Measurements from ENCODE around the gene BATF.

The BATF gene

DNA sequence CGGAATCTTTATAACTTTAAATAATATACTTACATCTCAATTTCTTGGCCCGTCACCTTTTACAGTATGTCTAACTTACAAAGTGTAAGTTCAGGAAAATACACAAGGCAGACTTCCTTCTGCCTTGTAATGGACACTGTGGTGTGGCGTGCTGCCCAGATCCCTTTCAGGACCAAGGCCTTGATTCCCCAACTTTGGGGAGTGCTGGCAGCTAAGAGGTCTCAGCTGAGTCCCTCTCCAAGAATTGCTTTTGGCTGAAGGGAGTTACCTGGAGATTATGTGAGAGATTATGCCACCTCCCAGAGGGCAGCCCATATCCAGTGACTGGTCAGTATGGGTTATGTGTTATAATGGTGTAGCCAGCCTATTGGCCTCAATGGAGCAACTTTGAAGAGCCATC lies 21.2 kb upstream of the BATF start:
- DNase-seq = no peak

DNA sequence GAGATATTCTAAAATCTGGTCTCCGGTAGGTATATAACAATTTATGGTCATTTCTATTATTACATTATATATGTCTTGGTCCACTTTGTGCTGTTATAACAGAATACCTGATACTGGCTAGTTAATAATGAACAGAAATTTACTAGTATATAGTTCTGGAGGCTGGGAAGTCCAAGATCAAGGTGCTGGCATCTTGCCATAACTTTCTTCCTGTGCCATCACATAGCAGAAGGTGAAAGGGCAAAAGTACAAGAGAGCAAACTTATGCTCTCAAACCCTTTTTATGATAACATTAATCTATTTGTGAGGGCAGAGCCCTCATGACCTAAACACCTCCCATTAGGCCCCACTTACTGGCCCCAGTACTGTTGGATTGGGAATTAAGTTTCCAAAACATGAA lies 17.9 kb upstream of the BATF start:
- DNase-seq = no peak

DNA sequence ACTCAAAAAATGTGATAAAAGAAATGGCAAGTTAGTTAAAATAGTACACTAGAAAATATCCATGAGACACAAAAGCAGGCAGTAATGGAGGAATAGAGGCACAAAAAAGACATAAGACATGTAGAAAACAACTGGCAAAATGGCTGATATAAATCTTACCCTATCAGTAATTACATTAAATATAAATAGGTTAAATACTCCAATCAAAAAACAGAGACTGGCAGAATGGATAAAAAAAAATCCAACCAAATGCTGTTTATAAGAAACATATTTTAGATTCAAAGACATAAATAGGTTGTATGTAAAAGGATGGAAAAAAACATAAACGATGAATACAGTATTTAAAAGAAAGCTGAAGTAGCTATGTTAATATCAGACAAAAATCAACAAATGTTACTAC lies 15.3 kb upstream of the BATF start:
- no peak for DNase-seq

DNA sequence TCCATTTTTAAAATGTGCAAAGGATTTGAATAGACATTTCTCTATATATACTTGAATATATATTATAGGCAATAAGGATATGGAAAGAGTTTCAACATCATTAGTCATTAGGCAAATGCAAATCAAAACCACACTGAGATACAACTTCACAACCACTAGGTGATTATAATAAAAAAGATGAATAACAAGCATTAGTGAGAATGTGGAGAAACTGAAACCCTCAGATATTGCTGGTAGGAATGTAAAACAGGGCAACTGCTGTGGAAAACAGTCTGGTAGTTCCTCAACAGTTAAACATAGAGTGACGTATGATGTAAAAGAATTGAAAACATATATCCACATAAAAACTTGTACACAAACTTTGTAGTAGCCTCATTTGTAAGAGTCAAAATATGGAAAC lies 11.7 kb upstream of the BATF start:
- no peak for DNase-seq

DNA sequence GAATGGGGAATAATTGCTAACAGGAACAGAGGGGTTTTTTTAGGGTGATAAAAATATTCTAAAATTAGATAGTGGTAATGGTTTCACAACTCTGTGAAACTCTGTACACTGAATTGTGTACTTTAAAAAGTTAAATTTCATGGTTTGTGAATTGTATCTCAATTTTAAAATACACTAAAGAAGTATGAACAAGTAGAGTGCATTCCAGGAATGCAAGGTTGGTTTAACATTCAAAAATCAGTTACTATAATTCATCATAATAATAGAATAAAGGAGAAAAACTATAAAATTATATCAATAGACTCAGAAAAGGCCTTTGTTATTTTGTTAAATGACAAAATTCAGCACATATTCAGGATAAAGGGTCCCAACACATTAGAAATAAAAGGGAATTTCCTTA lies 11.1 kb upstream of the BATF start:
- DNase-seq = no peak

DNA sequence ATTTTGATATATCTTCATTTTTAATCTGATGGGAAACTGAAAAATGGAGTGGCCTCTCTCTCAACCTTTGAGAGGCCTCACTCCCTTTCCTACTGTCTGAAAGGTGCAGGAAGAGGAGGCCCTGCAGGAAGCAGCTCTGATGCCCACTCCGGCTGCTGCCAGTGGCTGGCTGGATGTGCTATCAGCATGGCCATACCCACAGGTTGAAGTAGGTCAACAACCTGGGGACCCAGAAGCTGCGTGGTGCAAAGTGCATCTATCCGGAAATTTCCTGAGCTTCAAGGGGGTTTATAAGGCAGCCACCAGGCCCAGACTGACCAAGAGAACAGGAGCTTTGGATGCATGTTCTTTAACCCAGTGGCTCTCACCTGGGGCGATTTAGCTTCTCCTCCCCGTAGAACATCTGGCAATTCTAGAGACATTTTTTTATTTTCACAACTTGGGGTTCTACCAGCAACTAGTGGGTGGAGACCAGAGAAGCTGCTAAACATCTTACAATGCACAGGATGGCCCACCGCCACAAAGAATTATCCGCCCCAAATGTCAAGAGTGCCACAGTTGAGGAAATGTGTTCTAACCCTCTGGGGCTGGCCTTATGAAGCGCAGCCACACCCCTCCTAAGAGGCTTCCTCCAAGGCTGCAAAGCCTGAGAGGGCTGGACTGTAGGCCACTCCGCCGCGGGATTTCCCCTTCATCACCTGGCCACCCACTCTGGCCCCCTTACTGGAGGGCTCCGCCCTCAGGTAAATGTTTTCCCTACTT lies 8.2 kb upstream of the BATF start:
- DNase-seq = no peak

DNA sequence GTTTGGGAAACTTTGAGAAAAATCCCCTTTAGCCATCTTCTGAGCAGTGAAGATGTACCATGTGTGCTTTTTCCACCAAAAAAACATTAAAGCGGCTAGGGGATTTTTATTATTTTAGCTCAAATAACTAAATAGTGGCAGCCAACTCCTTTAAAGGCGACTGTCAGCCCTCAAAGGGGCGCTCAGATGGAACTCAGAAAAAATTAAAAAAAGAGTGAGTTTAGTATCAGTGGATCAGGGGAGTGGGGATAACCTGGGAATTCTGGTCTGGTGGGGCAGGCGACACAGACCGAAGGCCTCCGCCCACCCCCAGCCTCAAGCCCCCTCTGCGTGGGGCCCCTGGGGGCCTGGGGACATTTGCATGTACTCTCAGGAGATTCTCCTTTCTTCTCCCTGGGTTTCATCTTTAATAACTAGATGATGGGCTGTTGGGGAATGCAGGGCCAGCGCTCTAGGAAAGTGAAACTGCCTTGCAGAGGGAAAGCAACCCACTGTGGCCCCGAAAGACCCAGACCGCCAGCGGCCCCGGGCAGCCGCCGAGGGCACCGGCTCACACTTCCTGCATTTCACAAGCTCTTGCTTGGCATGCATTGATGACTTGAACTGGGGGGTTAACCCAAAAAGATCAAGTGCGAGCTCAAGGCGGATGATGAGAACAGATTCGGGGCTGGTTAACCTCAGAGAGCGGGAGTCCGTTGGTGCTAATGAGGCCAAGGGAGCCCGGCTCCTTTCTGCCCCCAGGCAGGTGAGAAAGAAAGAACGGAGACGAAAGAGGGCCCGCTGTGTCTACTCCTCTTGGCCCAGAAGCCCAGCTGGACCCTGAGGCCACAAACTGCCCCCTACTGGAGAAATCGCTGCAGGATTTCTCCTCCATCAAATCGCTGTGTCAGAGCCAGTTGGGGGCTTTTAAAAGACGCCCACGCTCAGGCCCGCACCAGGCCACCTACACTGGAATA lies 7.3 kb upstream of the BATF start:
- DNase-seq = no peak

DNA sequence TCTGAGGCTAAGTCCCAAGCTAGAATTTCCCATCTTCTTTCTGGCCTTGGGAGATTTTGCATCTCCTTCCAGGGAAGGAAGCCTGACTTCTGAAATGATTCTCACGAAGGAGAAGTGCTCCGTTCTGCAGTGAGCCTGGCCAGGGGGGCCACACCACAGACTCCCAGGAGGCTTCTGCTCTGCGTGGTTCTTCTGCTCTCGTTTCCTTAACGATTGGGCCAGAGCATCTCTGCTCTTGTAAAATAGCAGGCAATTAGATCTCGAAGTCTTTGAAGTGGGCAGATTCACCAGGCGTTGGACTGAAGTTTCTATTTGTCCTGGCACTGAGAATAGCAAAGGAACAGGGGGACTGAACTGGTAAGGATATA lies 6.7 kb upstream of the BATF start:
- no peak for DNase-seq

DNA sequence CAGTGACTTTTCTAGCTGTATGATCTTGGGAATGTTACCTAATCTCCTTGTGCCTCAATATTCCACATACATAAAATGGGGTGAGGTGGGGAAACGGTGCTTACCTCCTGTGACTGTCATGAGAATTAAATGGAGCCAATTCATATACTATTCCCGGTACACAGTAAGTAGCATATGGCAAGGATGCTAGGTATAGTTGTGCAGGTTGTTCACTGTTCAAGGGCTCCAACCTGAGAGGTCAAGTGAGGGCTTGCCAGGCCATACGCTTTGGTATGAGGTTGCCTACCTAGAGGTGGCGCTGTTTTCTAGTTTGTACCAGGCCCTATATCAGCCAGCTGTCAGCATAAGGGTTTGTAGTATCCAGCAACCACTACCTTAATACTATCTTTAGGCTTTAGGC lies 3.6 kb upstream of the BATF start:
- no peak for DNase-seq

DNA sequence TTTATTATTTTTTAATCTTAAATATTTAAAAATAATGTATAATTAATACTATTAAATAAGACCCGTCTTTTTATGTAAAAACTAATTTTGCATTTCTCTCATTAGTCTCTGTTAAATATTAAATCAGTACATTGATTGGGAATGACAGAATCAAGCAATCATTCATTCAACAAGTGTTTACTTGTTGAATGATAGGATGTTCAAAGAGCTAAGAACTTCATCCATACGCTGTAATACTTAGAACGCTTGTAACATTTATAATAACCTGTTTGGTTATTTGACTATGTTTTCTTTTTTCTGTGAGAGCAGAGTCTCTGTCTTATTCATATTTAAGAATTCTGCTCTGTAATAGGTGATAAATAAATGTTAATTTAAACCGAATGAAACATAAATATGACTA lies 2.9 kb upstream of the BATF start:
- DNase-seq = no peak

DNA sequence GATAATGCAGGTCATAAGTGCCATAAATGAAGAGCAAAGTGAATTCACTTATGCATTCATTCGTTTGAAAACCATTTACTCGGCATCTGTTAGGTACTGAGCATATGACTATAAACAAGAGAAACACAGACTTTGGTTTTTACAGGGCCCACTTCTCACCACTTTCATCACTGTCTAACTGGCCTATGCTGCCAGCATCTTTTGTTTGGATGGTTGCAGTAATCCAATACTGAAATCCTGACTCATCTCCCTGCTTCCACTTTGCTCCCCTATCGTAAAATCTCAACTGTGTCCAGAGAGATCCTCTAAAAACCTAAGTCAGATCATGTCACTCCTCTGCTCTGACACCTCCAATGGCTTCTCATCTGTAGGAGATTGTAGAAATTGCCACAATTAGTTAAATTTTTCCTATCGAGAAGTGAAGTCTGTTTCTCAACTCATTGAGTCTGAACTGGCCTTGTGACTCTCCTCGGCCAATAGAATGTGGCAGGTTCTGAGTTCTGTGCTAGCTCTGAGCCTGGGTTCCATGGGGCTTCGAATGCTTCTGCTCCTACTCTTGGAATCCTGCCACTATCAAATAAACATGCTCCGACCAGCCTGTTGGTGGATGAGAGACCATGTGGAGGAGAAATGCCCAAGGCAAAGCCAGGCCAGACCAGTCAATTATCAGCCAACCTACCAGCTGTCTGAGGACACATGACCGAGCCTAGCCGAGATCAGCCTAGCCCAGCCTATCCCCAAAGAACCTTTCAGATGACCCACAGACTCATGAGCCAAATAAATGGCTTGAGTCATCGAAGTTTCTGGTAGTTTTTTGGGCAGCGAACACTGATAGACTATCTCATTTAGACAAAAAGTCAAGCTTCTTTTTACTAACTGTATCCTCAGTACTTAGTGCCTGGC lies 2.2 kb upstream of the BATF start:
- no peak for DNase-seq

DNA sequence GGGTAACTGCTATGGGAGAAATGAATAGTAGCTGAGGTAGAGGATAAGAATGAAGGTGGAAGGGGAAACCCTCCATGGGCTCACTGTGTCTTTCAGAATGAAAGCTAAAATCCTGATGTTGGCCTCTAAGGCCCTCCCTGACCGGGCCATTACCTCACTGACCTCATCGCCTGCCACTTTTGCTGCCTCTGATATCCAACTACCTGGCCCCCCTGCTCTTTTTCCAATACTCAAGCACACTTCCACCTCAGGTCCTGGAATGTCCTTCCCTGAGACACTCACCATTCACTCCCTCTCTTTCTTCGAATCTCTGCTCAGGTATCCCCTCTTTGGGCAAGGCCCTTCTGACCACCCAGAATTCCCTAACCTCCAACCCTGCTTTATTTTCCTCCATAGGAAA lies 1.4 kb upstream of the BATF start:
- no peak for DNase-seq

DNA sequence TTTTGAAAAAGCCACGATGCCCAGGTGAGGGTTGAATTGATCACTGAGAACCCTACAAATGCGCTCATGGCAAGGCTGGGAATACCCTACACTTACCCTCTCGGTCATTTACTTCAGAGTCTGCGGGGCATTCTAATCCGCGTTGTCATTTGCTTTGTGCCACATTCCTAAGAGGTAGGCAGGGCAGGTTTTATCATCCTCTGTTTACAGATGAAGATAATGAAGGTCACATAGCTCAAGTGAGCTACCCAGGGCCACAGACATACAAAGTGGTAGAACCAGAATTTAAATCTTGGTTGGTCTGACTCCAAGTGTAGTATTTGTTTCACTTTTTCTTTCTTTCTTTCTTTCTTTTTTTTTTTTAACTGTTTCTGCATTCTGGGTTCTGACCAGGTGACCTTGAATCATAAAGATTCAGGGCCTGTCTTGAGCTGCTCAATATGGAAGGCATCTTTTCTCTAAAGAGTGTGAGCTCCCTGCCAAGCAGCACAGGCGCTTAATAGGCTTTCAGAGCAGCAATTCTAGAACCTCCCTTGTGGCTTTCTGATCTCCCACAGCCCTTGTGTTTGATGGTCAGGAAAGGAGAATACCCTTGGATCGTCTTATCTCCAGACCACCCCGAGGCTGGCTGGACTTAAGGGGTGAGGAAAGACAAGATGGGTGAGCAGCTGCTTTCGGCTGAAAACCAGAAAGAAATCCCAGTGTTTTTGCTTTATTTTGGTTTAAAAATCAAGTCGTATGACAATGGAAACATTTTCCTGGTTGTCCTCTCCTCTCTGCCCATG lies 662 bp upstream of the BATF start:
- DNase-seq = no peak

DNA sequence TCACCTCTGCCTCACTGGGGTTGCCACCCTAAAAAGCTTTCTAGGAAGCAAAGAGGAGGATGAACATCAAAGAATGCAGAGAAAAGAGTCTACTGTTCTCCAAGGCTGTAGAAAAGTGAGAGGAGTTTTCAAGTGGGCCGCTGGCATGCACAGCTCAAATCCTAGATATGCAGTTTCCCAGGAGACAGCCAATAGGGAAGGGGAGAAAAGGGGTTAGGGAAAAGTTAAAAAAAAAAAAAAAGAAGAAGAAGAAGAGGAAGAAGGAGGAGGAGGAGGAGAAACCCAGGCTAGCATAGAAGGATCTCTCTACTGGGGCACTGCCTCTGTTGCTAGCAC lies 682 bp downstream of the BATF start:
- no peak for DNase-seq

DNA sequence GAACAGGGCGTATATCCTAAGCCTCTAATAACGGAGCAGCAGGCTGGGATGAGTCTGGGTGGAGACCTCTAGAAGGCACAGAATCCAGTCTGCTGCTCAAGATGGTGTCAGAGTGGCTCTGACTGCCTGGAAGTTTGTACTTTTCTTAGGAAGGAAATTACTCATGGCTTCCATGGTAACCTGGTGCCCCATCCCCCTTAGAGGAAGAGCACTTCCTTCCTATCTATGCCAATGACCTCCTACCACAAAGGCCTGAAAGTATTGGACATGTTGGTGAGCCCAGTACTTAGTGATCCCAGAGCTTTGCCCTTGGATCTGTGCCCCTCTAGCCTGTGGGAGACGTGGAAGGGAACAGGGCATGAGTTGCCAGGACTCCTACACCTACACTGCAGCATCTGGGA lies 1.5 kb downstream of the BATF start:
- no peak for DNase-seq

DNA sequence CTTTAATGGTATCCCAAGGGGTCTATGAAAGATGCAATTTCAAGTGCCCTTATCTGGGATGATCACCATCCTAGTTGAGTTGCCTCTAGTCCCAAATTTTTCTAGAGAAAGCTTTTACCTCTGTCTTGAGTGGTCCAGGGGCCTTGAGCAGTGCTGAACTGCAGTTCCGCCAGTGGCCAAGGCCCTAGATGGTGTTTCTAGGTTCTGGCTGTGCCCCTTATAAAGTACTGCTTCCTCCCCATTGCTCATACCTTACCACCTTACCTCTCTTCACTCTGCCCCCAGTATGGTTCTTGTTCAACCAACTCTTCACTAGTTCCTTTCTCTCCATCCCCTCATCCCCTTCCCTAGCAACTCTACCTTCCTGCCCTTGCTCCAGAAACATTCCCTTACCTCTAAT lies 3.7 kb downstream of the BATF start:
- no peak for DNase-seq

DNA sequence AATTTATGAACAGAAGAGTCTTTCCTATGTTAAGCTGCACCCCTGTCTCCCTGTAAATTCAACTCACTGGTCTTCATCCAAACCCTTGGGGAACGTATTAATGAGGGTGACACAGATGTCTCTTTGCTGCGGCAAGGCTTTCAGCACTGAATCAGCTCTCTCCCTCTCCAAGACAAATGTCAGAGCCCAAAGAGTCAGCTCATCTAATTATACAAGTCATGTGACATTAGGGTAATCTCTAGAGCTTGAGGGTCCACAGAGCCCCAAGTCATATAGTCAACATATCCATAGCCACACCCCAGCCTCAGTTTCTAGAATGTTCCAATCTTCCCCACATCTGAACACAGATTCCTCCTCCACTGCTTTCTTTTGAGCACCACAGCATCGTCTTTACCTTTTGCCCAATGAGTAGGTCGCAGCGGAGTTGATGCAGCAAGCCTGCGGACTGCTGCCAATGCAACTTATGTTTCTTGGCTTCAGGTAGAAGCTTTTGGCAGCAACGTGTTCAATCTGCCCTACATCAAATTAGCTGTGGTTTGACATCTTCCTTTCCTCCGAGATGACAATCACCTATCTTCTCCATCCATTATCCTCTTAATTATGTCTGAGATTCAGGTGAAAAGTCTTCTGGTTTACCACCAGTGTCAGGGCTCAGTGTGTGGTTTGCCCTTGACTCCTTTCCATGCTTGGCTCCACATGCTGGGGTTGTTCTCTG lies 5.3 kb downstream of the BATF start:
- no peak for DNase-seq

DNA sequence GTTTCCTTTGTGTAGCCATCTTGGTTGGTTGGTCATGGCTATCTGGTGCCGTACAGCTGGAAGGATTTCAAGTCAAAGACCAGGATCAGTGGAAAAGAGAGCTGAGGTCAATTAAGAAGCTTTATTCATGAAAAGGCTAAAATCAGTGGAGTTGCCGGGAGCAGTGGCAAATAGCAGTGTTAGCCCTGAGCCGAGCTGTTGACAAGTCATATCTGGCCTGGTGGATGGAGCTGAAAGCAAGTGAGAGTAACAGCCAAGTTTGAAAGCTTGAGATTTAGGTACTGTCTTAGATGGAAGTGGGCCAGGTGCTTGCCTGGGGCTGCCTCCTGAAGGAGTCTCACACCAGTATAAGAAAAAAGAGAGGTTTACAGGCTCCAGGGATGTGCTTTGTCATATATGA lies 9.0 kb downstream of the BATF start:
- no peak for DNase-seq

DNA sequence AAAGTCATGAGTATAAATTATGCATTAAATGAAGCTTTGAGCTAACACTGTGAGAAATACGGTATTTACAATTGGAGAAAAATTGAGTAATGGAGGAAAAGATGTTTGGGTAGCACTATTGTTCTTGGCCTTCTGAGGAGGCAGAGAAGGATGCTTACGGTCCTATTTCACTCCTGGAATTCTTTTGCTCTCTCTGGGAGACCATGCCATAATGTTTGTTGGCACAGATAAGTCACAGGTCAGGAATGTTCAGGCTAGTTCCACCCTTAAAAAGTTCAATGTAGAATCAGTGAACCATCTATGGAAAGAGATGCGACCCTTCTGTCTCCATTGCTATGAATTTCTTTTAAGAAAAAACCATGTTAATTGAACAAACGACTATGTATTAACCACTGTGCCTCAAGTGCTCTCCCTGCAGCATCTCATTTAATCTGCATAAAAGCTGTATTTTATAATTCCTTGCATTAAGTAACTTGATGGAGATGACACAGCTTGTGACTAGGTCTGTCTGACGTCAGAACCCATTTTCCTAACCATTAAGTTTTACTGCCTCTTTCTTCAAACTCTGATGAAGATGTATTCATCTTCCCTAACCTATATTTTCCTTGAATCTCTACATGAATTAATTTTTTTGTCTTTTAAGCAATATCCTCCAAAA lies 9.5 kb downstream of the BATF start:
- no peak for DNase-seq

DNA sequence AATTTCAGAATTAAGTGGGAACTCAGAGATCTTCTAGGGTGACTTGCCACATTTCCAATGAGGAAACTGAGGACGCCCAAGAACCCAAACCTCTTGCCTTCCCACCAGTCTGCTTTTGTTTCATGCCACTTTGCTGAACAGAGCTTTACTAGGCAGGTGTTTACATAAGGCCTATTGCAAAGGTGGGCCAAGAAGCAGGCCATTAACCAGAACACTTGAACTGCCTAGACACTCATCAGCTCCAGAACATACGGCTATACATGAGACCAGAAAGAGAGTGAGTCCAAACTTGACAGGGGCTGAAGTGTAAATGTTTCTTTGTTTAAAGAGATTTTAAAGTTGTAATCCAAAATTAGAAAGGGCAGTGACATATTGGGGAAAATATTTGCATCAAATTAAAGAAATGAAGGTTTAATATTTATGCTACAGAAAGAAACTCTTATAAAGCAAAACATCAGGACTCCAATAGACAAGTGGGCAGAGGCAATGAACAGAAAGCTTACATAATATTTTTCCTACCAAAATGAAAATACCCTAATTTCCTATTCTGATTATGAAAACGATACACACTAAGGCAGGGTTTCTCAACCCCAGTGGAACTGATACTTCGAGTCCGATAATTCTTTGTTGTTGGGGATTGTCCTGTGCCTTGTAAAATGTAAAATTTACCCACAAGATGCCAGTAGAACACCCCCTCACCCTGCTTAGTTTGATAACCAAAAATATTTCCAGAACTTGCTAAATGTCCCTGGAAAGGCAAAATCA lies 11.7 kb downstream of the BATF start:
- no peak for DNase-seq
